GM19452 (cell line): Measurements from ENCODE around the gene PLEKHG4B.
"Not testable (repeated sequence)": the region's sequence is repeated elsewhere in the genome, so short reads cannot be mapped to it uniquely, and the experiment has no call there.

Experiments used
- ATAC-seq: cut with Tn5 transposase; IDR thresholded peaks from one replicate; pipeline ENCODE4 v1.9.1; 2021; ENCODE audit not compliant: unreplicated experiment

The PLEKHG4B gene, protein sequence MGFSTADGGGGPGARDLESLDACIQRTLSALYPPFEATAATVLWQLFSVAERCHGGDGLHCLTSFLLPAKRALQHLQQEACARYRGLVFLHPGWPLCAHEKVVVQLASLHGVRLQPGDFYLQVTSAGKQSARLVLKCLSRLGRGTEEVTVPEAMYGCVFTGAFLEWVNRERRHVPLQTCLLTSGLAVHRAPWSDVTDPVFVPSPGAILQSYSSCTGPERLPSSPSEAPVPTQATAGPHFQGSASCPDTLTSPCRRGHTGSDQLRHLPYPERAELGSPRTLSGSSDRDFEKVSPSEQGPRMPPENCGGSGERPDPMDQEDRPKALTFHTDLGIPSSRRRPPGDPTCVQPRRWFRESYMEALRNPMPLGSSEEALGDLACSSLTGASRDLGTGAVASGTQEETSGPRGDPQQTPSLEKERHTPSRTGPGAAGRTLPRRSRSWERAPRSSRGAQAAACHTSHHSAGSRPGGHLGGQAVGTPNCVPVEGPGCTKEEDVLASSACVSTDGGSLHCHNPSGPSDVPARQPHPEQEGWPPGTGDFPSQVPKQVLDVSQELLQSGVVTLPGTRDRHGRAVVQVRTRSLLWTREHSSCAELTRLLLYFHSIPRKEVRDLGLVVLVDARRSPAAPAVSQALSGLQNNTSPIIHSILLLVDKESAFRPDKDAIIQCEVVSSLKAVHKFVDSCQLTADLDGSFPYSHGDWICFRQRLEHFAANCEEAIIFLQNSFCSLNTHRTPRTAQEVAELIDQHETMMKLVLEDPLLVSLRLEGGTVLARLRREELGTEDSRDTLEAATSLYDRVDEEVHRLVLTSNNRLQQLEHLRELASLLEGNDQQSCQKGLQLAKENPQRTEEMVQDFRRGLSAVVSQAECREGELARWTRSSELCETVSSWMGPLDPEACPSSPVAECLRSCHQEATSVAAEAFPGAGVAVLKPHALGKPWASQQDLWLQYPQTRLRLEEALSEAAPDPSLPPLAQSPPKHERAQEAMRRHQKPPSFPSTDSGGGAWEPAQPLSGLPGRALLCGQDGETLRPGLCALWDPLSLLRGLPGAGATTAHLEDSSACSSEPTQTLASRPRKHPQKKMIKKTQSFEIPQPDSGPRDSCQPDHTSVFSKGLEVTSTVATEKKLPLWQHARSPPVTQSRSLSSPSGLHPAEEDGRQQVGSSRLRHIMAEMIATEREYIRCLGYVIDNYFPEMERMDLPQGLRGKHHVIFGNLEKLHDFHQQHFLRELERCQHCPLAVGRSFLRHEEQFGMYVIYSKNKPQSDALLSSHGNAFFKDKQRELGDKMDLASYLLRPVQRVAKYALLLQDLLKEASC (N-terminal part only)

DNA sequence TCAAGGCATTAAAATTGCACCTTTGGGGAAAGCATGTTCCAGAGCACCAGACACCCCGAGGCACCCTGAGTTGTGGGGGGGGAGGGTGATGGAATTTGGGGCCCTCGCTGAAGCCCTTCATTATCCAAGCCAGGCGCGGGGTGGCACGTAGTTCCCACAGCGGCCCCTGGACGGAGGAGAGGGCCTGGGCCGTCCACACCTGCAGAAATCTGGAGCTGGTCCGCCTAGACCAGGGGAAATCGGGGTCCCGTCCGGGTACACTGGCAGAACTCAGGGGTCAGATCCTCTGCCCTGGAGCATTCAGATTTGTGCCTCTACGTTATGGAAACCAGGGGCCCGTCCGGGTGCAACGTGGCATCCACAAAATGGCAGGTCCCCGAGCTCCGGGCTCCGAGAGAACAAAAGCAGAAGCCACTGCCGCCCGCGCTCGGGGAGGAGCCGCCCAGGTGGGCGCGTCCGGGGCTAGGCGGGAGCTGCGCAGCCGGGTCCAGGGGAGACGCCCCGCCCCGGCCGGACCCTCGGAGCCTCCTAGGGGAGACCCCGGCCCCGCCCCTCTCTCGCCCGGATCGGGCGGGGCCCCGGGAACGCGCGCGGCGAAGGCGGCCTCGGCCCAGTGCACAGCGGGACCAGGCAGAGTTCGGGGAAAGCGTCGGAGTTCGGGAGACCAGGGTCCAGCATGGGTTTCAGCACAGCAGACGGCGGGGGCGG is at the start of gene PLEKHG4B:
Gene PLEKHG4B (plus strand): TSS at position 613 of the 708 bp plus-strand sequence. CDS start 64 bp downstream, at position 677.
- no peak for ATAC-seq

DNA sequence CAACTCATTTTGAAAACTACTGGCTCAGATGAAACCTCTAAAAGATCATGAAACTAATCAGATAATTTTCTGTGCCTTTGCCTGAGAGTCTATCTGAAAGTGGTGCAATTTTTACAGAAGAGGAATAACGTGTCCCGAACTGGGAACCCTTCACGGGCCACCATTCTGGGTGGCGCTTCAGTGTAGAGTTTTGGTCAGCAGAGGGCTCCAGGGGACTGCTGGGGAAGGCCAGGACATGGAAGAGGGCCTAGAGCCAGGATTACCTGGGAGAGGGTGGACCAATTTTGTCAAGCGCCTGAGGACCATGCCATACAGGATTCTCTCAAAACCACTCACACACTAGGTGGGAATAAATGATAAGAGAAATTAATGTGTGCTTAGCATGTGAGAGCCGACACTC is 49.7 kb upstream of the PLEKHG4B start:
- no peak for ATAC-seq

GRCh38 chr5:48192-48591 is 43.8 kb upstream of the PLEKHG4B start:
- ATAC-seq = no peak

DNA sequence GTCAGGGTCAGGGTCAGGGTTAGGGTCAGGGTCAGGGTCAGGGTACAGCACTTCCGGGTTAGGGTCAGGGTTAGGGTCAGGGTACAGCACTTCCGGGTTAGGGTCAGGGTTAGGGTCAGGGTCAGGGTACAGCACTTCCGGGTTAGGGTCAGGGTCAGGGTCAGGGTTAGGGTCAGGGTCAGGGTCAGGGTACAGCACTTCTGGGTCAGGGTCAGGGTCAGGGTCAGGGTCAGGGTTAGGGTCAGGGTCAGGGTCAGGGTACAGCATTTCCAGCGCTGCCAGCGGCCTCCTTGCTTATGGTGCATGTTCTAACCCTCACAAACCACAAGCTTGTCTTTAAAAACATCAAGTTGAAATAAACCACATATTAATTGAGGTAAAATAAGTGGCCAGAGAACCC is 42.4 kb upstream of the PLEKHG4B start:
- not testable (repeated sequence) for ATAC-seq

DNA sequence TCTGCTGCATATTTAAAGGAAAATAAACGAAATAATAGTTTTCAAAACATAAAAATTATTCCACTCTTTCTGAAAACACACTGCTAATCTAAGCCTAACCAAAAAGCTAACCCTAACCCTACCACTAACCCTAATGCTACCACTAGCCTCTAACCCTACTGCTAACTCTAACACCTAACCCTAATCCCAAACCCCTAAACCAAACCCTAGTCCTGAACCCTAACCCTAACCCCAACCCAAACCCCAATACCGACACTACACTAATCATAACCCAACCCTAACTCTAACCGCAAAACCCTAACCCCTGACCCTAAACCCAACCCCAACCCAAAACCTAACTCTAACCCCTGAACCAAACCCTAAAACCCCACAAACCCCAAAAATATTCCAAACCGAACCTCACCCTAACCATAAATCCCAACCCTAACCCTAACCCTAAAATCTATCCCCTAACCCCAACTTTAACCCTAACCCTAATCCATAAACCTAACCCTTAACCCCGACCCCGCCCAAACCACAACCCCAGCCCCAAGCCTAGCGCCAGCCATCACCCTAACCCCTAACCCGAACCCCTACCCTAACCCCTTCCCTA is 41.9 kb upstream of the PLEKHG4B start:
- ATAC-seq = no peak

DNA sequence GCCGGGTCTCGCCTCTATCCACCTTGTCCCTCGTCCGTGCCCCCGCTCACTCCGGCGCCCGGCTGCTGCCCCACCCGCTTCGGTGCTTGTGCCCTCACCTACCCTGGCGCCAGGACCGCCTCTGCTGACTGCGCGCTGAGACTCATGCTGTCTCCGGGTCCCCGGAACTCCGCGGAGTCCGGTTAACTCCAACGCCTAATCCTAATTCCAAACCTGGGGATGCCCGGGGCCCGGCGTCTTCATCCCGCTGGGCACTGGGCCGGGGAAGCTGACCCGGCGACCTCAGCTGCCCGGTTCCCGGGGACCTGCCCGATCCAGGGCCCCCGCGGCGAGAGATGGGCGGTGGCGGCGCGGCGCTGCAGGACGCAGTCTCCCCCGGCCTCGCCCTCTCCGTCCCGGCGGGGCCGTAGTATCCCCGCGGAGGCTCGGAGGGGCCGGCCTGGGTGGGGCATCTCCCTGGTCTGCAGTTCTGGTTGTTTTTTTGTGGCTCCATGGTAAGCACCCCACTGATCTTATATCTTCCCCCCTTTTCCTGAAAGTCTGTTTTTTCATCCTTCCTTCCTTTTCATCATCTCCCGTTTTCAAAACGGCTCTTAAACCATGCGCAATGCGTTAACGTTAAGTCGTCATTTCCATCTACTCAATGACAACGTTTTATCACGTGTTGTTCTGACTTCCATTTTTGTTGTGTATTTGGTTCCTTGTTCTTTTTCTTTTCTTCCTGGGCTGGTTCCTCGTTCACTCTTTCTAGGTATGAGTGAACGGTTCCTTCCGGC is 41.1 kb upstream of the PLEKHG4B start:
- no peak for ATAC-seq

GRCh38 chr5:51500-51823 is 40.5 kb upstream of the PLEKHG4B start:
- ATAC-seq = no peak

- no peak for ATAC-seq
Observed at GRCh38 chr5:53381-54174, 38.4 kb upstream of the PLEKHG4B start.

- no peak for ATAC-seq
Observed at GRCh38 chr5:54175-54730, 37.7 kb upstream of the PLEKHG4B start.

GRCh38 chr5:54876-55569 is 36.9 kb upstream of the PLEKHG4B start:
- ATAC-seq = no peak

- no peak for ATAC-seq
Observed at GRCh38 chr5:56561-57290, 35.2 kb upstream of the PLEKHG4B start.

DNA sequence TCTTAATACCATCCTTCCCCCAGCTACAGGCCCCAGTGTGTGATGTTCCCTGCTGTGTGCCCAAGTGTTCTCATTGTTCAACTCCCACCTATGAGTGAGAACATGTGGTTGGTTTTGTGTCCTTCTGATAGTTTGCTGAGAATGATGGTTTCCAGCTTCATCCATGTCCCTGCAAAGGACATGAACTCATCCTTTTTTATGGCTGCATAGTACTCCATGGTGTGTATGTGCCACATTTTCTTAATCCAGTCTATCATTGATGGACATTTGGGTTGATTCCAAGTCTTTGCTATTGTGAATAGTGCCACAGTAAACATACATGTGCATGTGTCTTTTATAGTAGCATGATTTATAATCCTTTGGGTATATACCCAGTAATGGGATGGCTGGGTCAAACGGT is 31.7 kb upstream of the PLEKHG4B start:
- not testable (repeated sequence) for ATAC-seq

- ATAC-seq = no peak
Observed at GRCh38 chr5:70440-70839, 21.5 kb upstream of the PLEKHG4B start.

DNA sequence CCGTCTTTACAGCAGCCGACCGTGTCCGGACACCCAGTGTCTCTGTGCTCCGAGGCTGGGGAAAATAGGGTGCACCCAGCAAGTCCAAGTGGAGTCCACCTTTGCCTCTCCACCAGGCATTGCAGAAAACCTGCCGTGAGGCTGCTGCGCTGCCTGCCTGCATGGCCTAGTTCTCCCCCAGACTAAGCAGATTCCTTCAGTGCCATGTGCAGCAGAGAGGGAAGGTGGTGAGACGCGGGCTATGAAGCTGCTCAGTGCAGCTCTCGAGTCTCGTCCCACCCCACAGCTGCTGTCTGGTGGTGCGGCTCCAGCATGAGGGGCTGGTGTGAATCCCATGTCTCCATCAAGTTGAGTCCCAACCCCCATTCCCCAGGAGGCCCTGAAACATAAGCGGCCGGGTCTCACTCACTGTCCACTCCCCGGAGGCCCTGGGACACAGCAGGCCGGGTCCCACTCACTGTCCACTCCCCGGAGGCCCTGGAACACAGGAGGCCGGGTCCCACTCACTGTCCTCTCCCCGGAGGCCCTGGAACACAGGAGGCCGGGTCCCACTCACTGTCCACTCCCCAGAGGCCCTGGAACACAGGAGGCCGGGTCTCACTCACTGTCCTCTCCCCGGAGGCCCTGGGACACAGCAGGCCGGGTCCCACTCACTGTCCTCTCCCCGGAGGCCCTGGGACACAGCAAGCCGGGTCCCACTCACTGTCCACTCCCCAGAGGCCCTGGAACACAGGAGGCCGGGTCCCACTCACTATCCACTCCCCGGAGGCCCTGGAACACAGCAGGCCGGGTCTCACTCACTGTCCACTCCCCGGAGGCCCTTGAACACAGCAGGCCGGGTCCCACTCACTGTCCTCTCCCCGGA is 19.4 kb upstream of the PLEKHG4B start:
- not testable (repeated sequence) for ATAC-seq

GRCh38 chr5:73181-73447 is 18.9 kb upstream of the PLEKHG4B start:
- ATAC-seq = not testable (repeated sequence)

- ATAC-seq = no peak
Observed at GRCh38 chr5:73768-74502, 18.0 kb upstream of the PLEKHG4B start.
